B cell (primary cell): ENCODE measurements around the gene JPT1.

Experiments used
- EZH2 ChIP-seq: IDR thresholded peaks from 2 replicates; pipeline ENCODE4 v1.6.1; 2012; ENCODE audit warnings: borderline replicate concordance, low read depth, mild to moderate bottlenecking, moderate library complexity, low read length; ENCODE audit not compliant: insufficient read depth, poor library complexity, severe bottlenecking
- TF ChIP-seq, protein P1 (sequence below): fragments of 200-600 bp; IDR thresholded peaks from one replicate; pipeline ENCODE4 v1.8.0; 2022; ENCODE audit warnings: antibody characterized with exemption, mild to moderate bottlenecking

DNA sequence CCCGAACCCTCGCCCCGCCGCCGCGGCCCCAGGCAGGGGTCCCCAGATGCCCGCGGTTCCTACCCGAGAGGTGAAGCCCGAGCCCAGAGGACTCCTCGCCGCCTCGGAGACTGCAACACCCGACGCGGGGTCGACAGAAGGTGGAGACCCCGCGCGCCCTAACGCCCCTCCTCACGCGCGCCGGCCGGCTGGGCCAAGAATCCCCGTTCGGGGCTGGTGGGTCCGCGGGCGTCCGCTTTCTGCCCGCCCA lies 27.9 kb upstream of the JPT1 start:
- TF ChIP-seq, protein P1, sequence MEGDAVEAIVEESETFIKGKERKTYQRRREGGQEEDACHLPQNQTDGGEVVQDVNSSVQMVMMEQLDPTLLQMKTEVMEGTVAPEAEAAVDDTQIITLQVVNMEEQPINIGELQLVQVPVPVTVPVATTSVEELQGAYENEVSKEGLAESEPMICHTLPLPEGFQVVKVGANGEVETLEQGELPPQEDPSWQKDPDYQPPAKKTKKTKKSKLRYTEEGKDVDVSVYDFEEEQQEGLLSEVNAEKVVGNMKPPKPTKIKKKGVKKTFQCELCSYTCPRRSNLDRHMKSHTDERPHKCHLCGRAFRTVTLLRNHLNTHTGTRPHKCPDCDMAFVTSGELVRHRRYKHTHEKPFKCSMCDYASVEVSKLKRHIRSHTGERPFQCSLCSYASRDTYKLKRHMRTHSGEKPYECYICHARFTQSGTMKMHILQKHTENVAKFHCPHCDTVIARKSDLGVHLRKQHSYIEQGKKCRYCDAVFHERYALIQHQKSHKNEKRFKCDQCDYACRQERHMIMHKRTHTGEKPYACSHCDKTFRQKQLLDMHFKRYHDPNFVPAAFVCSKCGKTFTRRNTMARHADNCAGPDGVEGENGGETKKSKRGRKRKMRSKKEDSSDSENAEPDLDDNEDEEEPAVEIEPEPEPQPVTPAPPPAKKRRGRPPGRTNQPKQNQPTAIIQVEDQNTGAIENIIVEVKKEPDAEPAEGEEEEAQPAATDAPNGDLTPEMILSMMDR, result peak; percentile 41
- no peak for TF ChIP-seq EZH2
